Esophagus squamous epithelium (tissue), 5 donors: ENCODE results near the gene SLC44A1. TPM values are rescaled to one million over a fixed set of nuclear protein-coding genes. Genes with fewer than 3 reads are reported as not detected.

Experiments used
- DNase-seq: peaks from one replicate; lab custom pipeline; 2025; lab: John Stamatoyannopoulos, UW
- H3K27ac ChIP-seq, 4 donors: fragments of 200-600 bp; sonication (generic); one replicate each; pipeline ENCODE4 v1.5.1; 2016 to 2019; ENCODE audit warnings: mild to moderate bottlenecking in 1 of 4
- H3K27me3 ChIP-seq, 4 donors: fragments of 200-600 bp; sonication (generic); 1 replicate in 3 of 4; 2 replicates in 1 of 4; pipeline versions ENCODE4 v1.5.1 to v1.6.0; 2017 to 2021; ENCODE audit warnings: antibody characterized with exemption in 1 of 4
- H3K36me3 ChIP-seq, 3 donors: fragments of 200-600 bp; sonication (generic); one replicate each; pipeline ENCODE4 v1.5.1; 2016 to 2019
- H3K4me1 ChIP-seq, 3 donors: fragments of 200-600 bp; sonication (generic); one replicate each; pipeline ENCODE4 v1.5.1; 2017 to 2019
- H3K4me3 ChIP-seq, 4 donors: fragments of 200-600 bp; sonication (generic); 1 replicate in 3 of 4; 2 replicates in 1 of 4; pipeline ENCODE4 v1.5.1; 2016 to 2019; ENCODE audit warnings: mild to moderate bottlenecking in 2 of 4, moderate library complexity in 1 of 4
- H3K9me3 ChIP-seq, 3 donors: fragments of 200-600 bp; sonication (generic); one replicate each; pipeline ENCODE4 v1.5.1; 2016 to 2019
- CTCF ChIP-seq, 6 experiments: fragments of 450-650 bp in 4 of 6; fragments of 200-600 bp in 2 of 6; sonication (generic) in 2 of 6; IDR thresholded peaks; one replicate each; pipeline ENCODE4 v1.5.1; 2016 to 2019; ENCODE audit warnings: antibody characterized with exemption in 6 of 6, mild to moderate bottlenecking in 4 of 6, moderate library complexity in 4 of 6
- POLR2A ChIP-seq, 4 donors: fragments of 450-650 bp; IDR thresholded peaks; one replicate each; pipeline ENCODE4 v1.6.1; 2017; ENCODE audit warnings: antibody characterized with exemption in 4 of 4, mild to moderate bottlenecking in 4 of 4, moderate library complexity in 3 of 4
- WGBS, 2 donors: methylation state at CpG; one replicate each; pipeline ENCODE4 v1.1.5; 2018; 5-methylcytosine and 5-hydroxymethylcytosine counted together
- intact Hi-C: fragments of 100-400 bp; cut with DNase I; formaldehyde crosslinking; loops from one replicate; pipeline ENCODE4 v1.15.0; 2022
- total RNA-seq, 4 donors: library from RNA; depleted of rRNA; stranded (reverse); fragments of >200 nt; gene quantifications; one replicate each; pipeline ENCODE4 v1.1.0, GENCODE V29; 2016
- donor health status: DM: yes; HTN: yes; CAD: no.

The SLC44A1 gene
- total RNA-seq, 4 donors from 2014 or later, result 19.9 to 52.9 (median 37.8) TPM

- DNase-seq, result no peak
Measured at GRCh38 chr9:105431424-105432246, 187.2 kb downstream of the SLC44A1 start.

GRCh38 chr9:105432247-105432842, 187.9 kb downstream of the SLC44A1 start:
- Histone ChIP-seq H3K27ac (no peak overlapping the region), H3K4me1 (no peaks in the 10 kb centered on the region), H3K27me3 (no peaks in the 10 kb centered on the region), H3K9me3 (no peaks in the 10 kb centered on the region), H3K4me3 (no peak overlapping the region), H3K36me3 (no peaks in the 10 kb centered on the region)
- intact Hi-C loops, result no loop called here
- WGBS, 2 donors, result 84 to 94% methylated on average over 2 of the region's 2 CpGs
- no peak for TF ChIP-seq CTCF (IDR thresholded peaks at IDR 0.05)
- DNase-seq, result no peak

More at GRCh38 chr9:105431424-105432246, 187.2 kb downstream of the SLC44A1 start:
- no peaks in the 10 kb centered on the region for H3K9me3 ChIP-seq
- H3K4me1 ChIP-seq, result no peaks in the 10 kb centered on the region
- intact Hi-C loops, result no loop called here
- H3K36me3 ChIP-seq, result no peaks in the 10 kb centered on the region
- no peaks in the 10 kb centered on the region for H3K27me3 ChIP-seq
- 78 to 92% methylated on average over 9 of the region's 9 CpGs for WGBS, 2 donors
- H3K27ac ChIP-seq, result no peak overlapping the region
- H3K4me3 ChIP-seq, result no peak overlapping the region
- TF ChIP-seq CTCF (IDR thresholded peaks at IDR 0.05) (no peak), POLR2A (IDR thresholded peaks at IDR 0.05) (no peak)

GRCh38 chr9:105435453-105435852, 191.0 kb downstream of the SLC44A1 start:
- intact Hi-C loops, result no loop called here
- H3K27ac ChIP-seq, result no peak overlapping the region
- 80% methylated on average over 3 of the region's 3 CpGs for WGBS, 2 donors
- H3K9me3 ChIP-seq, result no peaks in the 10 kb centered on the region
- TF ChIP-seq CTCF (IDR thresholded peaks at IDR 0.05) (no peak), POLR2A (IDR thresholded peaks at IDR 0.05) (no peak)
- no peak for DNase-seq
- no peaks in the 10 kb centered on the region for H3K27me3 ChIP-seq
- H3K36me3 ChIP-seq, result no peaks in the 10 kb centered on the region
- H3K4me3 ChIP-seq, result no peak overlapping the region
- peaks cover 0 to 11% (median 0%) of the 10 kb centered on the region in 3 donors for H3K4me1 ChIP-seq

- intact Hi-C loops, result no loop called here
- no peak for DNase-seq
- TF ChIP-seq POLR2A (IDR thresholded peaks at IDR 0.05) (no peak), CTCF (IDR thresholded peaks at IDR 0.05) (no peak)
- H3K4me3 ChIP-seq, result no peak overlapping the region
- H3K4me1 ChIP-seq, result peaks cover 0 to 11% (median 0%) of the 10 kb centered on the region in 3 donors
- H3K9me3 ChIP-seq, result no peaks in the 10 kb centered on the region
- no peak overlapping the region for H3K27ac ChIP-seq
- H3K36me3 ChIP-seq, result no peaks in the 10 kb centered on the region
- H3K27me3 ChIP-seq, result no peaks in the 10 kb centered on the region
- WGBS, 2 donors, result 81 to 93% methylated on average over 4 of the region's 4 CpGs
Measured at GRCh38 chr9:105436783-105437182, 192.3 kb downstream of the SLC44A1 start.

GRCh38 chr9:105437704-105438103, 193.3 kb downstream of the SLC44A1 start:
- H3K4me3 ChIP-seq, result no peak overlapping the region
- TF ChIP-seq POLR2A (IDR thresholded peaks at IDR 0.05), result no peak
- no peak for TF ChIP-seq CTCF (IDR thresholded peaks at IDR 0.05)
- no peaks in the 10 kb centered on the region for H3K27me3 ChIP-seq
- H3K27ac ChIP-seq, result no peak overlapping the region
- H3K9me3 ChIP-seq, result no peaks in the 10 kb centered on the region
- no peaks in the 10 kb centered on the region for H3K36me3 ChIP-seq
- intact Hi-C loops, result no loop called here
- WGBS, 2 donors, result 31 to 43% methylated on average over 1 of the region's 1 CpG
- DNase-seq, result no peak
- peaks cover 0 to 11% (median 0%) of the 10 kb centered on the region in 3 donors for H3K4me1 ChIP-seq
